Left lung (tissue), 10 donors: ENCODE results near the gene KLHL3. TPM values are rescaled to one million over a fixed set of nuclear protein-coding genes. Genes with fewer than 3 reads are reported as not detected.

Source experiments
- ATAC-seq: fragments of 200-7000 bp; cut with Tn5 transposase; one replicate; pipeline ENCODE4 v1.9.1; 2020; ENCODE audit warnings: moderate library complexity
- DNase-seq, 4 donors: peaks; one replicate each; pipeline ENCODE4 v3.0.0-alpha.2; 2013 to 2020
- H3K27ac ChIP-seq, 2 donors: fragments of 200-600 bp; sonication (generic) in 1 of 2; one replicate each; pipeline versions ENCODE4 v1.5.0 to v1.8.0; 2020 to 2021
- H3K27me3 ChIP-seq, 2 donors: fragments of 200-600 bp; sonication (generic) in 1 of 2; one replicate each; pipeline versions ENCODE4 v1.5.0 to v1.8.0; 2020 to 2021
- H3K36me3 ChIP-seq, 2 donors: fragments of 200-600 bp; sonication (generic) in 1 of 2; one replicate each; pipeline versions ENCODE4 v1.5.0 to v1.8.0; 2020 to 2021
- H3K4me1 ChIP-seq, 2 donors: fragments of 200-600 bp; one replicate each; pipeline ENCODE4 v1.8.0; 2021
- H3K4me3 ChIP-seq, 2 donors: fragments of 200-600 bp; sonication (generic) in 1 of 2; one replicate each; pipeline versions ENCODE4 v1.5.0 to v1.8.0; 2020 to 2021; ENCODE audit warnings: mild to moderate bottlenecking in 1 of 2
- H3K9me3 ChIP-seq, 2 donors: fragments of 200-600 bp; sonication (generic) in 1 of 2; one replicate each; pipeline versions ENCODE4 v1.5.0 to v1.8.0; 2020 to 2021
- CTCF ChIP-seq, 2 donors: fragments of 200-600 bp; sonication (generic) in 1 of 2; IDR thresholded peaks; one replicate each; pipeline versions ENCODE4 v1.5.0 to v1.8.0; 2021; ENCODE audit warnings: antibody characterized with exemption in 2 of 2
- intact Hi-C, 2 donors: fragments of 100-400 bp; cut with DNase I; formaldehyde crosslinking; loops; one replicate each; pipeline versions ENCODE4 v1.11.2 to v1.14.2; 2022
- polyA plus RNA-seq, 6 donors: library from polyadenylated mRNA; unstranded; fragments of 120-200 nt; gene quantifications; one replicate each; pipeline ENCODE4 v1.2.1, GENCODE V29; 2013; ENCODE audit not compliant: insufficient read length in 6 of 6
- total RNA-seq, 2 donors: library from RNA; stranded (reverse); fragmentation: NEBNext Ultra II Directional; extraction: Animal tissue kit (Norgen Biotek cat#: 25700); gene quantifications; one replicate each; pipeline ENCODE4 v1.2.1, GENCODE V29; 2021
- donor health status: DM: no; HTN: yes; CAD: no.
- donor health status: DM: no; HTN: no; CAD: no.

Gene KLHL3
- total and polyA plus RNA-seq, 8 donors = 5.4 to 35.7 (median 29.7) TPM

DNA sequence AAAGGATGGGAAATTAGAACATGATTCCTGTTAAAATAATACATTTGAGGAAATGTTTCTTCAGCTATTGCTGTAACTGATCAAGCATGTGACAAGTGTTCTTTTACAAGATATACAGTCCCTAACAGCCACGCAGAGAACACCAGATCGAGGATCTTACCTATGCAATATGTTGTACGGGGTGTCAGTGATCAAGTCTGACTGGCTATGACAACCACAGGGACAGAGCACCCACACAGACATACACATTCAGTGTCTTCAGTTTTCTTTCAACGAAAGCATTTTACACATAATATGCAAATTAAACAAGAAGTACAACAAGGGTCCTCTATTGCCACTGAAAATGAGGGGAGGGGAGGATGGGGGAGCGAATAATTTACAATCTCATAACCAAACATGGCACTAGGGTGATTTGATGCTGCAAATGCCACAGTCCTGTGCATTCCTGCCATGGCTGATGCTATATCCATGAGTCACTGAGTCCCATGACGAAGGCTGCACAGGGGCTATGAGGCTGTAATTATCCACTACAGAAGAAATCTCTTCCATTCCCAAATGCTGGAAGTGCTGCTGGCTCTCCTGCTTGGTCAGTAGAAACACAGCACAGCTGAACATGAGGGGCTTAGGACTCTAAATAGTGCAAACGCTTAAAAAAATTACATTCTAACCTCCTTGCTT lies 118.2 kb downstream of the KLHL3 start:
- Histone ChIP-seq H3K36me3 (no peaks in the 10 kb centered on the region), H3K9me3 (no peaks in the 10 kb centered on the region), H3K27me3 (no peaks in the 10 kb centered on the region), H3K4me1 (peaks cover 0 to 11% of the 10 kb centered on the region in 2 donors), H3K27ac (no peak overlapping the region), H3K4me3 (no peak overlapping the region)
- no peak for TF ChIP-seq CTCF (IDR thresholded peaks at IDR 0.05)
- ATAC-seq = no peak
- intact Hi-C loops = no loop called here
- DNase-seq = no peak

DNA sequence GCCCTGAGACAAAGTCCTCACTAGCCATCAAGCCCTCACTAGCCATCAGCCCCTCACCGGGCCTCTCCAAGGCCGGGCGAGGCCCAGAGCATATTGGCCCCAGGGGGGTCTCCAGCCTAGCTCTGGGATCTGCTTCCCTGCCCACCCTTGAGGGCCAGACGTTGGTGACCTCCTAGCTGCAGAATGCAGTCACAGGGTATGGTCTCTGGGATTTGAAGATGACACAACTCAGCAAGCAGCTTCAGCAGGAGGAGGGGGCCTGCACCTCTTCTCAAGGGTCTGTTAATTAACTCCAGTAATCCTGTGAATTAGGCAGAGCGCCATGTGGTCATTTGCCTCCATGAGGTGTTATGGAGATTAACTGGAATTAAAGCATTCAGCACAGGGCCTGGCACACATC lies 119.8 kb downstream of the KLHL3 start:
- H3K27me3 ChIP-seq = no peaks in the 10 kb centered on the region
- intact Hi-C loops = no loop called here
- ATAC-seq (no peak), DNase-seq (no peak)
- no peak overlapping the region for H3K4me3 ChIP-seq
- no peak overlapping the region for H3K27ac ChIP-seq
- no peaks in the 10 kb centered on the region for H3K36me3 ChIP-seq
- no peak for TF ChIP-seq CTCF (IDR thresholded peaks at IDR 0.05)
- H3K9me3 ChIP-seq = no peaks in the 10 kb centered on the region
- H3K4me1 ChIP-seq = peaks cover 0 to 11% of the 10 kb centered on the region in 2 donors

DNA sequence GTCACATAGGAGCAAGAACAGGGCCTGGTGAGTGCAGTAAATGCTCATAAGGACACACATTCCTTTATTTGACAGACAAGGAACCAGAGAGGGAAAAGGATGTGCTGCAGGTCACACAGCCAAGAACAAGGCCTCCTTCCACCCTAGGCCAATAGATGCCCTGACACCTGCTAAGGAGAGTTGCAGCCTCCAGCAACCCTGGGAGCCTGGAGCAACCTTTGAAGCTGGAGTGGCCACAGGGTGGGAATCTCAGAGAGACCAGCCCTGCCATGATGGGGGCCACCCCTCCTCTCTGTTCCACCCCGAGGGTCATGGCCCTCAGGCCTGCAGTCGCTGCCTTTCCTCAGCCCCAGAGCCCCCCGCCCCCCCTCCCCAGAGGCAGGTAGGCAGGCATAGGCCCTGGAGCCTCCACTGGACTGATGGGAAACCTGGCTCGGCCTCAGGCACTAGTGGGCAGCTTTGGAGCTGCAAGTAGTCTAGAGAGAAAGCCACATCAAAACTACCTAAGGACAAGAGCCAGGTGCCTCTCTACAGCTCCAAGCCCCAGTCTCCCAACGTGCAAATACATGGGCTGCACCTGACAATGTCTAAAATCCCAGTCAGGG lies 120.6 kb downstream of the KLHL3 start:
- H3K36me3 ChIP-seq = no peaks in the 10 kb centered on the region
- DNase-seq = no peak
- intact Hi-C loops = no loop called here
- no peak for ATAC-seq
- no peak overlapping the region for H3K4me3 ChIP-seq
- no peak overlapping the region for H3K27ac ChIP-seq
- H3K4me1 ChIP-seq = peaks cover 0 to 11% of the 10 kb centered on the region in 2 donors
- no peaks in the 10 kb centered on the region for H3K9me3 ChIP-seq
- TF ChIP-seq CTCF (IDR thresholded peaks at IDR 0.05) = no peak
- H3K27me3 ChIP-seq = no peaks in the 10 kb centered on the region

GRCh38 chr5:137613554-137614265 lies 122.2 kb downstream of the KLHL3 start:
- TF ChIP-seq CTCF (IDR thresholded peaks at IDR 0.05) = no peak
- intact Hi-C loops = no loop called here
- ATAC-seq (peak; percentile 74), DNase-seq (no peak)
- H3K27ac ChIP-seq = no peak overlapping the region
- H3K36me3 ChIP-seq = no peaks in the 10 kb centered on the region
- H3K9me3 ChIP-seq = no peaks in the 10 kb centered on the region
- H3K4me3 ChIP-seq = no peak overlapping the region
- H3K4me1 ChIP-seq = peaks cover 0 to 5% of the 10 kb centered on the region in 2 donors
- H3K27me3 ChIP-seq = no peaks in the 10 kb centered on the region

DNA sequence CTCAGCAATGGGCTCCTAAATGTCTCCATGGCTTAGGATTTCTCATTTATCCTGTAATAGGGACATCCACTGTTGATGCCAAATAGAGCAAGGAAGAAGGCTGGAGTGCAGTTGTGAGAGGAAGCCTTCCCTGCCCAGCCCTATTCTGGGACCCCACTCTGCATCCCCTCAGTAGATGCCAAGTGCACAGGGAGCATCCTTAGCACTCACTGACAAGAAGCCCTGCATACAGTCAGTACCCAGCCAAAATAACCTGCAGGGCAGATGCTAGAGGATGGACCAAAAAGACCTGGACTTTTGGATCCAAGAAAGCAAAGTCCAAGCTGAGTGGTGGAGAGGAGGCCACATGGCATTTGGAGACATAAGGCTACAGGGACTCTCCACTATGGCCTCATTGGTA lies 123.3 kb downstream of the KLHL3 start:
- Histone ChIP-seq H3K9me3 (no peaks in the 10 kb centered on the region), H3K36me3 (no peaks in the 10 kb centered on the region), H3K4me1 (peaks cover 0 to 5% of the 10 kb centered on the region in 2 donors), H3K27me3 (peaks cover 0 to 9% of the 10 kb centered on the region in 2 donors), H3K27ac (no peak overlapping the region), H3K4me3 (no peak overlapping the region)
- no peak for DNase-seq
- no peak for ATAC-seq
- TF ChIP-seq CTCF (IDR thresholded peaks at IDR 0.05) = no peak
- intact Hi-C loops = no loop called here
